KG1 (cell line): ENCODE measurements around the gene CTCFL.
A peak's percentile ranks its signal among the peaks of the same experiment; 100 is the strongest.
"Not testable (repeated sequence)": the region's sequence is repeated elsewhere in the genome, so short reads cannot be mapped to it uniquely, and the experiment has no call there.

Experiments
- DNase-seq: peaks from one replicate; lab custom pipeline; 2025; lab: John Stamatoyannopoulos, UW

CTCFL gene

GRCh38 chr20:57481281-57481711 is 43.6 kb downstream of the CTCFL start:
- no peak for DNase-seq

- no peak for DNase-seq
Measured at GRCh38 chr20:57480444-57481160, 44.3 kb downstream of the CTCFL start.

- DNase-seq = no peak
Measured at GRCh38 chr20:57479196-57479595, 45.7 kb downstream of the CTCFL start.

- no peak for DNase-seq
Measured at GRCh38 chr20:57478176-57478575, 46.8 kb downstream of the CTCFL start.

GRCh38 chr20:57476641-57477461 is 48.1 kb downstream of the CTCFL start:
- DNase-seq = no peak

GRCh38 chr20:57476084-57476526 is 48.8 kb downstream of the CTCFL start:
- peak; percentile 81 for DNase-seq

GRCh38 chr20:57475388-57476083 is 49.4 kb downstream of the CTCFL start:
- no peak for DNase-seq

GRCh38 chr20:57474816-57475215 is 50.1 kb downstream of the CTCFL start:
- DNase-seq = no peak

GRCh38 chr20:57474205-57474604 is 50.7 kb downstream of the CTCFL start:
- no peak for DNase-seq

- peak; percentile 44 for DNase-seq
Measured at GRCh38 chr20:57473246-57474048, 51.5 kb downstream of the CTCFL start.

GRCh38 chr20:57472474-57472873 is 52.5 kb downstream of the CTCFL start:
- DNase-seq = not testable (repeated sequence)

- no peak for DNase-seq
Measured at GRCh38 chr20:57471496-57472372, 53.2 kb downstream of the CTCFL start.

- no peak for DNase-seq
Measured at GRCh38 chr20:57470666-57471495, 54.1 kb downstream of the CTCFL start.

- DNase-seq = no peak
Measured at GRCh38 chr20:57470212-57470522, 54.8 kb downstream of the CTCFL start.

GRCh38 chr20:57469418-57470211 is 55.3 kb downstream of the CTCFL start:
- DNase-seq = no peak

- no peak for DNase-seq
Measured at GRCh38 chr20:57468523-57469417, 56.2 kb downstream of the CTCFL start.

GRCh38 chr20:57467742-57468141 is 57.2 kb downstream of the CTCFL start:
- DNase-seq = no peak

- DNase-seq = no peak
Measured at GRCh38 chr20:57465943-57466342, 59.0 kb downstream of the CTCFL start.
